ENCODE data around the gene CD151. TPM values are rescaled to one million over a fixed set of nuclear protein-coding genes. Genes with fewer than 3 reads are reported as not detected.

The CD151 gene
- total RNA-seq, 2 experiments from 2014 or later = 20.2 to 20.8 TPM

- Mint-ChIP-seq H3K36me3 (ENCODE audit: low read depth) (peaks cover 27% of the 10 kb centered on the region), H3K4me1 (ENCODE audit: low read depth) (peaks cover 14% of the 10 kb centered on the region), H3K9me3 (no peaks in the 10 kb centered on the region), H3K4me3 (peak overlapping the region; percentile 15), H3K27me3 (no peaks in the 10 kb centered on the region), H3K27ac (no peak overlapping the region)
- H3K4me3 ChIP-seq (ENCODE audit: low read length) = no peak overlapping the region
- POLR2A ChIA-PET = interaction anchor here (1.0 kb wide), 1 partner anchor 9 kb away, joined by 3 read pairs; no protein-coding TSS in a partner anchor
- no peaks in the 10 kb centered on the region for H3K9me3 ChIP-seq (ENCODE audit: control insufficient read depth in 1 of 2, insufficient read depth in 1 of 2, low read length in 2 of 2)
- no peaks in the 10 kb centered on the region for H3K27me3 ChIP-seq (ENCODE audit: control insufficient read depth in 1 of 2, insufficient read depth in 2 of 2, low read length in 2 of 2)
- no peak overlapping the region for H3K27ac ChIP-seq (ENCODE audit: low read depth in 1 of 2, low read length in 2 of 2)
- peaks cover 32% of the 10 kb centered on the region for H3K4me1 ChIP-seq (ENCODE audit: insufficient read depth, low read length)
- ATAC-seq (ENCODE audit: poor library complexity) = no peak
- CTCF ChIA-PET = no interaction called here
- no peak for DNase-seq
- H3K36me3 ChIP-seq (ENCODE audit: insufficient read depth, low read length) = peaks cover 32% of the 10 kb centered on the region
- TF ChIP-seq CTCF (IDR thresholded peaks at IDR 0.05) = no peak
- intact Hi-C loops (cut with DNase I, micrococcal nuclease) = no loop called here
Observed at GRCh38 chr11:816433-816779, 16.3 kb upstream of the CD151 start.

- ChIA-PET POLR2A (interaction anchor here (0.6 to 6.1 kb wide), 21 partner anchors 7 to 611 kb away, joined by 3 to 115 read pairs (median 7); partner anchors contain the start of genes BET1L, CD151, CRACR2B and GATD1), CTCF (interaction anchor here (1.1 to 2.0 kb wide), 3 partner anchors 8 to 30 kb away, joined by 4 to 7 read pairs (median 4); no protein-coding TSS in a partner anchor)
- intact Hi-C loops (cut with DNase I, micrococcal nuclease) = loop anchor here (1.0 kb wide), 1 partner anchor 9 kb away; the partner anchor contains the start of gene RPLP2 (in 2 of the 2)
- H3K9me3 Mint-ChIP-seq = no peaks in the 10 kb centered on the region
- ATAC-seq (ENCODE audit: poor library complexity) (no peak), DNase-seq (no peak)
- Histone ChIP-seq H3K27me3 (ENCODE audit: control insufficient read depth in 1 of 2, insufficient read depth in 2 of 2, low read length in 2 of 2) (no peaks in the 10 kb centered on the region), H3K4me3 (ENCODE audit: low read length) (peak within 1 kb of the TSS; percentile 74), H3K9me3 (ENCODE audit: control insufficient read depth in 1 of 2, insufficient read depth in 1 of 2, low read length in 2 of 2) (no peaks in the 10 kb centered on the region), H3K36me3 (ENCODE audit: insufficient read depth, low read length) (peaks cover 26% of the 10 kb centered on the region), H3K27ac (ENCODE audit: low read depth in 1 of 2, low read length in 2 of 2) (peak within 1 kb of the TSS; percentile 62 to 88), H3K4me1 (ENCODE audit: insufficient read depth, low read length) (peaks cover 34% of the 10 kb centered on the region)
- peaks cover 11% of the 10 kb centered on the region for H3K4me1 Mint-ChIP-seq (ENCODE audit: low read depth)
- H3K36me3 Mint-ChIP-seq (ENCODE audit: low read depth) = peaks cover 25% of the 10 kb centered on the region
- H3K4me3 Mint-ChIP-seq = peak within 1 kb of the TSS; percentile 97
- TF ChIP-seq CTCF (IDR thresholded peaks at IDR 0.05) = no peak
- no peaks in the 10 kb centered on the region for H3K27me3 Mint-ChIP-seq
- peak within 1 kb of the TSS; percentile 92 for H3K27ac Mint-ChIP-seq
Observed at GRCh38 chr11:818396-819128, 14.2 kb upstream of the CD151 start, which contains the start of gene PNPLA2. Gene PNPLA2, plus strand, starts transcription at chr11:818914. Its CDS starts 805 bp downstream, at chr11:819719.

GRCh38 chr11:819129-819931, 13.4 kb upstream of the CD151 start:
- peaks cover 11% of the 10 kb centered on the region for H3K4me1 Mint-ChIP-seq (ENCODE audit: low read depth)
- Histone ChIP-seq H3K27me3 (ENCODE audit: control insufficient read depth in 1 of 2, insufficient read depth in 2 of 2, low read length in 2 of 2) (no peaks in the 10 kb centered on the region), H3K4me3 (ENCODE audit: low read length) (peak overlapping the region; percentile 74), H3K27ac (ENCODE audit: low read depth in 1 of 2, low read length in 2 of 2) (peak overlapping the region; percentile 62 to 88), H3K4me1 (ENCODE audit: insufficient read depth, low read length) (peaks cover 34% of the 10 kb centered on the region), H3K9me3 (ENCODE audit: control insufficient read depth in 1 of 2, insufficient read depth in 1 of 2, low read length in 2 of 2) (no peaks in the 10 kb centered on the region), H3K36me3 (ENCODE audit: insufficient read depth, low read length) (peaks cover 27% of the 10 kb centered on the region)
- ChIA-PET POLR2A (interaction anchor here (0.6 to 6.1 kb wide), 24 partner anchors 8 to 612 kb away, joined by 3 to 115 read pairs (median 6); partner anchors contain the start of genes BET1L, CD151, CRACR2B and DEAF1), CTCF (interaction anchor here (1.1 to 2.0 kb wide), 3 partner anchors 8 to 29 kb away, joined by 4 to 7 read pairs (median 4); no protein-coding TSS in a partner anchor)
- TF ChIP-seq CTCF (IDR thresholded peaks at IDR 0.05) = peak; percentile 21
- peak overlapping the region; percentile 92 for H3K27ac Mint-ChIP-seq
- ATAC-seq (ENCODE audit: poor library complexity) = peak; percentile 71
- peak overlapping the region; percentile 97 for H3K4me3 Mint-ChIP-seq
- H3K36me3 Mint-ChIP-seq (ENCODE audit: low read depth) = peaks cover 25% of the 10 kb centered on the region
- no peaks in the 10 kb centered on the region for H3K27me3 Mint-ChIP-seq
- DNase-seq = peak; percentile 83 to 96 (median 92)
- intact Hi-C loops (cut with DNase I, micrococcal nuclease) = loop anchor here (1.0 kb wide), 1 partner anchor 10 kb away; the partner anchor contains the start of gene RPLP2 (in 2 of the 2)
- H3K9me3 Mint-ChIP-seq = no peaks in the 10 kb centered on the region

Data from CD4-positive, alpha-beta T cell (primary cell).